Activated T-cell treated with anti-CD3 and anti-CD28 coated beads, Interleukin-2, amount 50 U/mL, for 24 hours (primary cell): ENCODE measurements around the gene LNX2.

Source experiments
- DNase-seq: peaks from one replicate; pipeline ENCODE4 v3.0.0-alpha.2; 2020
- H3K27ac Mint-ChIP-seq: 2 replicates; pipeline ENCODE4 v1.8.0; 2020; ENCODE audit warnings: mild to moderate bottlenecking, mixed read lengths
- H3K27me3 Mint-ChIP-seq: 2 replicates; pipeline ENCODE4 v1.8.0; 2020; ENCODE audit warnings: mixed read lengths
- H3K36me3 Mint-ChIP-seq: 2 replicates; pipeline ENCODE4 v1.8.0; 2020; ENCODE audit warnings: low read depth, mixed read lengths
- H3K4me1 Mint-ChIP-seq: 2 replicates; pipeline ENCODE4 v1.8.0; 2020; ENCODE audit warnings: low read depth, mixed read lengths
- H3K4me3 Mint-ChIP-seq: 2 replicates; pipeline ENCODE4 v1.8.0; 2020; ENCODE audit warnings: mild to moderate bottlenecking, moderate library complexity, mixed read lengths
- H3K9me3 Mint-ChIP-seq: 2 replicates; pipeline ENCODE4 v1.8.0; 2020; ENCODE audit warnings: mixed read lengths

Gene LNX2

GRCh38 chr13:27605610-27606200 is 14.6 kb downstream of the LNX2 start:
- Mint-ChIP-seq H3K4me3 (no peak overlapping the region), H3K27me3 (no peaks in the 10 kb centered on the region), H3K36me3 (no peaks in the 10 kb centered on the region), H3K4me1 (peaks cover 26% of the 10 kb centered on the region), H3K9me3 (peaks cover 2% of the 10 kb centered on the region), H3K27ac (no peak overlapping the region)
- DNase-seq = no peak

- Mint-ChIP-seq H3K4me1 (peaks cover 27% of the 10 kb centered on the region), H3K4me3 (no peak overlapping the region), H3K27ac (no peak overlapping the region), H3K27me3 (no peaks in the 10 kb centered on the region), H3K9me3 (peaks cover 2% of the 10 kb centered on the region), H3K36me3 (no peaks in the 10 kb centered on the region)
- DNase-seq = no peak
Observed at GRCh38 chr13:27605099-27605498, 15.2 kb downstream of the LNX2 start.

- Mint-ChIP-seq H3K4me3 (no peak overlapping the region), H3K27me3 (no peaks in the 10 kb centered on the region), H3K4me1 (peaks cover 26% of the 10 kb centered on the region), H3K36me3 (no peaks in the 10 kb centered on the region), H3K27ac (no peak overlapping the region), H3K9me3 (peaks cover 2% of the 10 kb centered on the region)
- DNase-seq = no peak
Observed at GRCh38 chr13:27601803-27602202, 18.5 kb downstream of the LNX2 start.

- Mint-ChIP-seq H3K36me3 (no peaks in the 10 kb centered on the region), H3K9me3 (peaks cover 2% of the 10 kb centered on the region), H3K27me3 (no peaks in the 10 kb centered on the region), H3K27ac (no peak overlapping the region), H3K4me1 (peaks cover 26% of the 10 kb centered on the region), H3K4me3 (no peak overlapping the region)
- DNase-seq = no peak
Observed at GRCh38 chr13:27601208-27601607, 19.1 kb downstream of the LNX2 start.

GRCh38 chr13:27600711-27601110 is 19.6 kb downstream of the LNX2 start:
- DNase-seq = no peak
- H3K4me1 Mint-ChIP-seq = peaks cover 24% of the 10 kb centered on the region
- no peak overlapping the region for H3K27ac Mint-ChIP-seq
- peaks cover 2% of the 10 kb centered on the region for H3K9me3 Mint-ChIP-seq
- no peaks in the 10 kb centered on the region for H3K27me3 Mint-ChIP-seq
- H3K36me3 Mint-ChIP-seq = no peaks in the 10 kb centered on the region
- no peak overlapping the region for H3K4me3 Mint-ChIP-seq

GRCh38 chr13:27599845-27600553 is 20.3 kb downstream of the LNX2 start:
- H3K27me3 Mint-ChIP-seq = no peaks in the 10 kb centered on the region
- no peak overlapping the region for H3K4me3 Mint-ChIP-seq
- H3K27ac Mint-ChIP-seq = no peak overlapping the region
- H3K36me3 Mint-ChIP-seq = no peaks in the 10 kb centered on the region
- DNase-seq = no peak
- peaks cover 2% of the 10 kb centered on the region for H3K9me3 Mint-ChIP-seq
- peaks cover 22% of the 10 kb centered on the region for H3K4me1 Mint-ChIP-seq

- no peaks in the 10 kb centered on the region for H3K36me3 Mint-ChIP-seq
- H3K9me3 Mint-ChIP-seq = no peaks in the 10 kb centered on the region
- no peak overlapping the region for H3K27ac Mint-ChIP-seq
- H3K27me3 Mint-ChIP-seq = no peaks in the 10 kb centered on the region
- H3K4me3 Mint-ChIP-seq = no peak overlapping the region
- DNase-seq = no peak
- peaks cover 22% of the 10 kb centered on the region for H3K4me1 Mint-ChIP-seq
Observed at GRCh38 chr13:27599096-27599495, 21.2 kb downstream of the LNX2 start.

- Mint-ChIP-seq H3K9me3 (no peaks in the 10 kb centered on the region), H3K27me3 (no peaks in the 10 kb centered on the region), H3K4me3 (no peak overlapping the region), H3K27ac (no peak overlapping the region), H3K4me1 (peaks cover 11% of the 10 kb centered on the region), H3K36me3 (no peaks in the 10 kb centered on the region)
- no peak for DNase-seq
Observed at GRCh38 chr13:27595055-27595811, 25.1 kb downstream of the LNX2 start.

GRCh38 chr13:27593267-27593666 is 27.1 kb downstream of the LNX2 start:
- H3K36me3 Mint-ChIP-seq = no peaks in the 10 kb centered on the region
- DNase-seq = no peak
- H3K4me1 Mint-ChIP-seq = peaks cover 2% of the 10 kb centered on the region
- no peak overlapping the region for H3K4me3 Mint-ChIP-seq
- no peak overlapping the region for H3K27ac Mint-ChIP-seq
- H3K27me3 Mint-ChIP-seq = no peaks in the 10 kb centered on the region
- peaks cover 4% of the 10 kb centered on the region for H3K9me3 Mint-ChIP-seq

- Mint-ChIP-seq H3K4me1 (peaks cover 4% of the 10 kb centered on the region), H3K36me3 (no peaks in the 10 kb centered on the region), H3K27ac (no peak overlapping the region), H3K27me3 (no peaks in the 10 kb centered on the region), H3K9me3 (peaks cover 6% of the 10 kb centered on the region), H3K4me3 (no peak overlapping the region)
- no peak for DNase-seq
Observed at GRCh38 chr13:27592865-27593264, 27.5 kb downstream of the LNX2 start.

- Mint-ChIP-seq H3K27me3 (no peaks in the 10 kb centered on the region), H3K27ac (no peak overlapping the region), H3K4me1 (peaks cover 23% of the 10 kb centered on the region), H3K9me3 (peaks cover 6% of the 10 kb centered on the region), H3K36me3 (no peaks in the 10 kb centered on the region), H3K4me3 (no peak overlapping the region)
- no peak for DNase-seq
Observed at GRCh38 chr13:27588405-27588804, 31.9 kb downstream of the LNX2 start.

- H3K27ac Mint-ChIP-seq = no peak overlapping the region
- no peaks in the 10 kb centered on the region for H3K36me3 Mint-ChIP-seq
- peaks cover 6% of the 10 kb centered on the region for H3K9me3 Mint-ChIP-seq
Observed at GRCh38 chr13:27587095-27587746, 33.1 kb downstream of the LNX2 start.

GRCh38 chr13:27583645-27584044 is 36.7 kb downstream of the LNX2 start:
- H3K36me3 Mint-ChIP-seq = peaks cover 14% of the 10 kb centered on the region
- peaks cover 30% of the 10 kb centered on the region for H3K4me1 Mint-ChIP-seq
- no peaks in the 10 kb centered on the region for H3K27me3 Mint-ChIP-seq
- H3K4me3 Mint-ChIP-seq = no peak overlapping the region
- peak overlapping the region; percentile 61 for H3K27ac Mint-ChIP-seq
- DNase-seq = no peak
- peaks cover 4% of the 10 kb centered on the region for H3K9me3 Mint-ChIP-seq

More at GRCh38 chr13:27587095-27587746, 33.1 kb downstream of the LNX2 start:
- no peak for DNase-seq
- H3K4me1 Mint-ChIP-seq = peaks cover 27% of the 10 kb centered on the region
- H3K27me3 Mint-ChIP-seq = no peaks in the 10 kb centered on the region
- no peak overlapping the region for H3K4me3 Mint-ChIP-seq

GRCh38 chr13:27578121-27579030 is 42.0 kb downstream of the LNX2 start:
- Mint-ChIP-seq H3K27ac (no peak overlapping the region), H3K4me3 (no peak overlapping the region), H3K9me3 (no peaks in the 10 kb centered on the region), H3K27me3 (no peaks in the 10 kb centered on the region), H3K4me1 (peaks cover 20% of the 10 kb centered on the region), H3K36me3 (peaks cover 45% of the 10 kb centered on the region)
- DNase-seq = no peak
